Liver (tissue), 9 donors: ENCODE results near the gene HYAL3. TPM values are rescaled to one million over a fixed set of nuclear protein-coding genes. Genes with fewer than 3 reads are reported as not detected.

Source experiments
- DNase-seq: peaks from one replicate; pipeline ENCODE4 v3.0.0-alpha.2; 2017; ENCODE audit warnings: low spot score
- H3K27ac ChIP-seq, 2 donors: one replicate each; pipeline ENCODE4 v1.7.0; 2013; ENCODE audit warnings: inconsistent platforms in 2 of 2, low read length in 2 of 2, control low read depth in 1 of 2, low read depth in 1 of 2, mild to moderate bottlenecking in 1 of 2
- H3K27me3 ChIP-seq, 4 donors: one replicate each; pipeline versions ENCODE4 v1.6.1 to v1.7.0; 2013; ENCODE audit warnings: low read length in 3 of 4, inconsistent platforms in 1 of 4, mild to moderate bottlenecking in 1 of 4, moderate library complexity in 1 of 4; ENCODE audit not compliant: control insufficient read depth in 4 of 4, insufficient read depth in 4 of 4
- H3K36me3 ChIP-seq, 4 donors: one replicate each; pipeline versions ENCODE4 v1.6.1 to v1.7.0; 2013; ENCODE audit warnings: low read length in 3 of 4, mild to moderate bottlenecking in 3 of 4, low read depth in 1 of 4, moderate library complexity in 1 of 4; ENCODE audit not compliant: control insufficient read depth in 4 of 4, insufficient read depth in 3 of 4
- H3K4me1 ChIP-seq, 4 donors: one replicate each; pipeline versions ENCODE4 v1.6.1 to v1.7.0; 2013; ENCODE audit warnings: low read length in 3 of 4, mild to moderate bottlenecking in 3 of 4, moderate library complexity in 1 of 4; ENCODE audit not compliant: control insufficient read depth in 4 of 4, insufficient read depth in 4 of 4
- H3K4me3 ChIP-seq, 3 donors: one replicate each; pipeline versions ENCODE4 v1.6.1 to v1.7.0; 2013; ENCODE audit warnings: low read length in 3 of 3, control low read depth in 1 of 3, low read depth in 1 of 3, mild to moderate bottlenecking in 1 of 3
- H3K9ac ChIP-seq, 2 donors: one replicate each; pipeline ENCODE4 v1.7.0; 2013; ENCODE audit warnings: low read length in 2 of 2, mild to moderate bottlenecking in 2 of 2, moderate library complexity in 2 of 2, control low read depth in 1 of 2, low read depth in 1 of 2
- H3K9me3 ChIP-seq, 4 donors: one replicate each; pipeline versions ENCODE4 v1.6.1 to v1.7.0; 2013; ENCODE audit warnings: low read length in 3 of 4; ENCODE audit not compliant: control insufficient read depth in 4 of 4
- ATF3 ChIP-seq: IDR thresholded peaks from 2 replicates; pipeline ENCODE4 v1.6.1; 2016; ENCODE audit warnings: antibody characterized with exemption
- CTCF ChIP-seq: fragments of 150-350 bp; IDR thresholded peaks from 2 replicates; pipeline ENCODE4 v1.5.1; 2017; ENCODE audit warnings: improper control_type of control experiment, low read depth, low read length; ENCODE audit not compliant: missing input control
- EGR1 ChIP-seq, 2 donors: IDR thresholded peaks; 2 replicates each; pipeline ENCODE4 v1.6.1; 2016 to 2018; ENCODE audit warnings: antibody characterized with exemption in 2 of 2, low read depth in 2 of 2
- FOXA2 ChIP-seq: IDR thresholded peaks from 2 replicates; pipeline ENCODE4 v1.6.1; 2016; ENCODE audit warnings: antibody characterized with exemption
- GABPA ChIP-seq, 2 donors: IDR thresholded peaks in 1 of 2; conservative IDR thresholded peaks in 1 of 2; 2 replicates each; pipeline ENCODE4 v1.6.1; 2016; ENCODE audit warnings: antibody characterized with exemption in 2 of 2, mild to moderate bottlenecking in 1 of 2, moderate library complexity in 1 of 2
- HNF4A ChIP-seq, 2 donors: conservative IDR thresholded peaks; 2 replicates each; pipeline ENCODE4 v1.6.1; 2016; ENCODE audit warnings: antibody characterized with exemption in 2 of 2, mild to moderate bottlenecking in 2 of 2
- HNF4G ChIP-seq: IDR thresholded peaks from 2 replicates; pipeline ENCODE4 v1.6.1; 2016; ENCODE audit warnings: antibody characterized with exemption
- JUND ChIP-seq, 2 donors: IDR thresholded peaks; 2 replicates each; pipeline ENCODE4 v1.6.1; 2016; ENCODE audit warnings: antibody characterized with exemption in 2 of 2
- MAX ChIP-seq: IDR thresholded peaks from 2 replicates; pipeline ENCODE4 v1.6.1; 2016; ENCODE audit warnings: antibody characterized with exemption
- NR2F2 ChIP-seq: IDR thresholded peaks from 2 replicates; pipeline ENCODE4 v1.6.1; 2016; ENCODE audit warnings: antibody characterized with exemption
- REST ChIP-seq: IDR thresholded peaks from 2 replicates; pipeline ENCODE4 v1.6.1; 2016; ENCODE audit warnings: antibody characterized with exemption, mild to moderate bottlenecking
- RXRA ChIP-seq, 2 donors: IDR thresholded peaks; 2 replicates each; pipeline ENCODE4 v1.6.1; 2017 to 2018; ENCODE audit warnings: antibody characterized with exemption in 2 of 2, mild to moderate bottlenecking in 1 of 2
- SP1 ChIP-seq: IDR thresholded peaks from 2 replicates; pipeline ENCODE4 v1.6.1; 2018; ENCODE audit warnings: antibody characterized with exemption, mild to moderate bottlenecking
- TAF1 ChIP-seq: conservative IDR thresholded peaks from 2 replicates; pipeline ENCODE4 v1.6.1; 2016; ENCODE audit warnings: antibody characterized with exemption, mild to moderate bottlenecking
- YY1 ChIP-seq: IDR thresholded peaks from 2 replicates; pipeline ENCODE4 v1.6.1; 2016; ENCODE audit warnings: antibody characterized with exemption, mild to moderate bottlenecking
- ZBTB33 ChIP-seq: IDR thresholded peaks from 2 replicates; pipeline ENCODE4 v1.6.1; 2016; ENCODE audit warnings: antibody characterized with exemption
- WGBS: extraction: QIAGEN DNeasy Blood & Tissue Kit; methylation state at CpG from one replicate; pipeline ENCODE4 v1.1.7; 2013; 5-methylcytosine and 5-hydroxymethylcytosine counted together
- polyA plus RNA-seq, 2 donors: library from polyadenylated mRNA; stranded (reverse) in 1 of 2; unstranded in 1 of 2; fragments of 200-250 nt in 1 of 2; fragments of >200 nt in 1 of 2; fragmentation: Nextera tagmentation in 1 of 2; extraction: Ambion mirVana in 1 of 2; gene quantifications; one replicate each; pipeline versions ENCODE4 v1.2.1 to v1.2.3, GENCODE V29; 2013 to 2015
- total RNA-seq, 2 donors: library from RNA; depleted of rRNA; stranded (reverse); fragments of >200 nt; gene quantifications; one replicate each; pipeline ENCODE4 v1.2.3, GENCODE V29; 2014
- donor health status: healthy.
- donor health status: healthy.
- donor health status: healthy.
- donor health status: healthy.
- donor health status: healthy.

The HYAL3 gene
- total and polyA plus RNA-seq, 4 donors = 1.8 to 6.6 (median 2.0) TPM

GRCh38 chr3:50337175-50337861, 38.1 kb upstream of the HYAL3 start:
- Histone ChIP-seq H3K9ac (peak overlapping the region; percentile 78 to 99), H3K9me3 (no peaks in the 10 kb centered on the region), H3K36me3 (no peaks in the 10 kb centered on the region), H3K4me3 (peak overlapping the region; percentile 70 to 94 (median 70)), H3K4me1 (peaks cover 8 to 46% (median 20%) of the 10 kb centered on the region in 4 donors), H3K27me3 (no peaks in the 10 kb centered on the region), H3K27ac (peak overlapping the region; percentile 92 to 99)
- under 1% methylated on average over 79 of the region's 79 CpGs for WGBS
- peak; percentile 94 for DNase-seq
- TF ChIP-seq EGR1 (IDR thresholded peaks at IDR 0.05; ENCODE audit: low read depth in 2 of 2) (peak; percentile 93 to 94), FOXA2 (no peak), ZBTB33 (no peak), JUND (IDR thresholded peaks at IDR 0.05) (peak; percentile 96 to 98), HNF4G (no peak), TAF1 (peak; percentile 46), SP1 (peak; percentile 75), RXRA (IDR thresholded peaks at IDR 0.05) (peak in 1 of 2 donors; percentile 35), MAX (peak; percentile 24), YY1 (peak; percentile 65), NR2F2 (no peak), HNF4A (conservative IDR thresholded peaks at IDR 0.05) (peak; percentile 19 to 29), GABPA (IDR thresholded peaks at IDR 0.05 in 1 of 2, conservative IDR thresholded peaks at IDR 0.05 in 1 of 2) (peak in 1 of 2 donors; percentile 55), REST (peak; percentile 63)

GRCh38 chr3:50336452-50337174, 37.4 kb upstream of the HYAL3 start:
- no peak for DNase-seq
- H3K4me1 ChIP-seq = peaks cover 8 to 44% (median 20%) of the 10 kb centered on the region in 4 donors
- H3K4me3 ChIP-seq = peak overlapping the region; percentile 70 to 94 (median 70)
- H3K9ac ChIP-seq = peak overlapping the region; percentile 78 to 93
- H3K27me3 ChIP-seq = no peaks in the 10 kb centered on the region
- H3K36me3 ChIP-seq = peaks cover under 1 to 6% (median 4%) of the 10 kb centered on the region in 4 donors
- no peaks in the 10 kb centered on the region for H3K9me3 ChIP-seq
- H3K27ac ChIP-seq = peak overlapping the region; percentile 92 to 99
- under 1% methylated on average over 31 of the region's 31 CpGs for WGBS
- no peak for TF ChIP-seq CTCF
- no peak for TF ChIP-seq GABPA (IDR thresholded peaks at IDR 0.05 in 1 of 2, conservative IDR thresholded peaks at IDR 0.05 in 1 of 2)
- no peak for TF ChIP-seq REST
- TF ChIP-seq MAX = no peak
- no peak for TF ChIP-seq ATF3
- TF ChIP-seq FOXA2 = no peak
